ENCODE measurements around the gene SPPL3.

The SPPL3 gene

GRCh38 chr12:120879102-120879501 lies 25.1 kb downstream of the SPPL3 start:
- Mint-ChIP-seq H3K27ac (no peak overlapping the region), H3K36me3 (peaks cover 11 to 17% of the 10 kb centered on the region in 2 donors), H3K9me3 (no peaks in the 10 kb centered on the region), H3K4me1 (peaks cover 24 to 63% of the 10 kb centered on the region in 2 donors), H3K27me3 (no peaks in the 10 kb centered on the region), H3K4me3 (no peak overlapping the region)
- DNase-seq (no peak), ATAC-seq (replicated peaks) (no peak)

DNA sequence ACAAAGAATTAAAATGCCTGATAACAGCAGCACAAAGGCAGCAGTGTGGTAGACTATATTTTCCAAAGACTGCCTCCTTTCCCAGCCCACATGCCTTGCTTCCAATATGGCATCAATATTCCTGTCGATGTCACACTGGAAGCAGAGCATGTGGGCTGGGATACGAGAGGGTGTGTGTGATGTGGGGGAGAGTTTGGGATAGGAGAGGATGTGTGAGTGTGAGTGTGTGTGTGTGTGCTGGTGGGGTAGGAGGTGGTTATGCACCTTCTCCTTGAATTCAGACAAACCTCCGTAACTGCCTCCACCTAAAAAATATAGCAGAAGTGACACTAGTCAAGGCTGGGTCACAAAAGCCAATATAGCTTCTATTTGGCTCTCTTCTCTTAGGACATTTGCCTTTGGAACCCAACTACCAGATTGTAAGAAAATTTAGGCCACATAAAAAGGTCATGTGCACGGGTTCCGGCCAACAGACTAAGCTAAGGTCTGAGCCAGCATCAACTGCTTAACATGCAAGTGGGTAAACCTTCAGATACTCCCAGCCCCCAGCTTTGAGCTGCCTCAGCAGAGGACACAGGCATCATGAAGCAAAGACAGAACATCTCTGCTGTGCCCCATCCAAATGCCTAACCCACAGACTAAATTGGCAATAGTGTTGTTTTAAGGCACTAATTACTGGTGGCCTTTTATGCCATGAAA lies 29.5 kb downstream of the SPPL3 start:
- no peaks in the 10 kb centered on the region for H3K27me3 Mint-ChIP-seq
- H3K27ac Mint-ChIP-seq: no peak overlapping the region
- peaks cover 11 to 18% of the 10 kb centered on the region in 2 donors for H3K36me3 Mint-ChIP-seq
- no peak for ATAC-seq (replicated peaks)
- peaks cover 31 to 59% of the 10 kb centered on the region in 2 donors for H3K4me1 Mint-ChIP-seq
- no peak for DNase-seq
- no peak overlapping the region for H3K4me3 Mint-ChIP-seq
- no peaks in the 10 kb centered on the region for H3K9me3 Mint-ChIP-seq

GRCh38 chr12:120873226-120873625 lies 30.9 kb downstream of the SPPL3 start:
- no peak for DNase-seq
- Mint-ChIP-seq H3K36me3 (peaks cover 11 to 14% of the 10 kb centered on the region in 2 donors), H3K4me3 (no peak overlapping the region), H3K27me3 (no peaks in the 10 kb centered on the region), H3K27ac (no peak overlapping the region), H3K4me1 (peaks cover 26 to 53% of the 10 kb centered on the region in 2 donors), H3K9me3 (no peaks in the 10 kb centered on the region)
- ATAC-seq (replicated peaks): no peak

DNA sequence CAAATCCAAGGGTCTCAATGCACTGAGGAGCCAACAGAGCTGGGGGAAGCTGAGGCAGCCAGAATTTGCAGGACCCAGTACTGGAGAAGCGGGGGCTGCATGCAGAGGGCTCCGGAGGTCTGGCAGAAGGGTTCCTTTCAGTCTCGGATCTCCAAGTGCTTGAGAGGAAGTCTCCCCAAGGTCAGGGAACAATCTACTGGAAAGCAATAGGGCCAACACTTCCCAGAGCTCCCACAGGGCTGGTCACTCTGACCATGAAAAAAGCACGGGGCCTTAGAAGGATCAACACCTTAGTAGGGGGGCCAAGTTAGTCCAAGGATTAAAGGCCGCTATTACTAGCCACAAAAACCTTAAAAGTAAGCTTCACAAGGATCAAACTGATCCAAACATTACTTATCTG lies 31.7 kb downstream of the SPPL3 start:
- Mint-ChIP-seq H3K36me3 (peaks cover 12 to 13% of the 10 kb centered on the region in 2 donors), H3K27ac (no peak overlapping the region), H3K4me1 (peaks cover 26 to 53% of the 10 kb centered on the region in 2 donors), H3K4me3 (no peak overlapping the region), H3K9me3 (no peaks in the 10 kb centered on the region), H3K27me3 (no peaks in the 10 kb centered on the region)
- DNase-seq: no peak
- no peak for ATAC-seq (replicated peaks)

- ATAC-seq (replicated peaks) (no peak), DNase-seq (no peak)
- peaks cover 7 to 11% of the 10 kb centered on the region in 2 donors for H3K36me3 Mint-ChIP-seq
- no peak overlapping the region for H3K4me3 Mint-ChIP-seq
- H3K4me1 Mint-ChIP-seq: peaks cover 23 to 34% of the 10 kb centered on the region in 2 donors
- H3K9me3 Mint-ChIP-seq: no peaks in the 10 kb centered on the region
- no peaks in the 10 kb centered on the region for H3K27me3 Mint-ChIP-seq
- peak overlapping the region; percentile 47 for H3K27ac Mint-ChIP-seq
Observed at GRCh38 chr12:120870415-120870814, 33.7 kb downstream of the SPPL3 start.

DNA sequence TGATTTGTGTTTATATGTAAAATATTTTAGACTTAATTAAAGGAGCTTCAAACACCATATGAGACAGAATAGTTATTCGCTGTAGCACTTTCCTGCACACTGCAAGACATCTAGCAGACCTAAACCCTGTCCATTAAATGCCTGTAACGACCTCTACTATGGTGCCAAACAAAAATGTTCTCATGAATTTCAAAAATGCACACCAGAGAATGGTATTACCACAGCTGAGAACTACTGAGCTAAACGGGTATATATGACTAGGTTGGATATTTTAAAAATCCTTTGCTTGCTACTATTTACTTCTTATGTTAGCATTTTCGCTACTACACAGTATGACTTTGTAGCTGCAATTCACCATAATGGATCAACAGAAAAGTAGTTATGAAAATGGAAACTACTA lies 34.8 kb downstream of the SPPL3 start:
- ATAC-seq (replicated peaks) (no peak), DNase-seq (no peak)
- H3K4me3 Mint-ChIP-seq: no peak overlapping the region
- no peak overlapping the region for H3K27ac Mint-ChIP-seq
- H3K36me3 Mint-ChIP-seq: peaks cover 7 to 11% of the 10 kb centered on the region in 2 donors
- H3K9me3 Mint-ChIP-seq: no peaks in the 10 kb centered on the region
- peaks cover 23 to 37% of the 10 kb centered on the region in 2 donors for H3K4me1 Mint-ChIP-seq
- no peaks in the 10 kb centered on the region for H3K27me3 Mint-ChIP-seq

DNA sequence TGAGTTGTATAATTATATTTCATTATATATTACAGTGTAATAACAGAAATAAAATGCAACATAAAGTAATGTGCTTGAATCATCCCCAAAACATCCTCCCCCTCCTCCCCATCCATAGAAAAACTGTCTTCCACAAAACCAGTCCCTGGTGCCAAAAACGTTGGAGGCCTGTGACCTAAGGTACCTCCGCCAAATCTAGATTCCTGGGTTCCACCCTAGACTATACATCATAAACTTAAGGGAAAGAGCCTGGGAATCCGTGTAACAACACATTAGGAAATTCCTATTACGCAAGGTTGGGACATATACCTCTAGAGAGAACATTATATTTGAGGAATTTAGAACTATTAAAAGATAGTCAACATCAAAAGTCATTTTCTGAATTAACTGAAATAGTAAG lies 38.0 kb downstream of the SPPL3 start:
- no peak overlapping the region for H3K4me3 Mint-ChIP-seq
- no peak for DNase-seq

GRCh38 chr12:120865098-120865497 lies 39.1 kb downstream of the SPPL3 start:
- no peak for ATAC-seq (replicated peaks)
- peak overlapping the region; percentile 20 for H3K27ac Mint-ChIP-seq
- H3K4me1 Mint-ChIP-seq: peaks cover 9 to 38% of the 10 kb centered on the region in 2 donors
- no peaks in the 10 kb centered on the region for H3K9me3 Mint-ChIP-seq
- DNase-seq: no peak
- H3K36me3 Mint-ChIP-seq: peaks cover 0 to 10% of the 10 kb centered on the region in 2 donors
- no peaks in the 10 kb centered on the region for H3K27me3 Mint-ChIP-seq
- H3K4me3 Mint-ChIP-seq: no peak overlapping the region

More for the DNA sequence above, 38.0 kb downstream of the SPPL3 start:
- ATAC-seq (replicated peaks): no peak
- peaks cover 3 to 10% of the 10 kb centered on the region in 2 donors for H3K36me3 Mint-ChIP-seq
- no peaks in the 10 kb centered on the region for H3K9me3 Mint-ChIP-seq
- H3K27ac Mint-ChIP-seq: no peak overlapping the region
- peaks cover 11 to 33% of the 10 kb centered on the region in 2 donors for H3K4me1 Mint-ChIP-seq
- H3K27me3 Mint-ChIP-seq: no peaks in the 10 kb centered on the region

DNA sequence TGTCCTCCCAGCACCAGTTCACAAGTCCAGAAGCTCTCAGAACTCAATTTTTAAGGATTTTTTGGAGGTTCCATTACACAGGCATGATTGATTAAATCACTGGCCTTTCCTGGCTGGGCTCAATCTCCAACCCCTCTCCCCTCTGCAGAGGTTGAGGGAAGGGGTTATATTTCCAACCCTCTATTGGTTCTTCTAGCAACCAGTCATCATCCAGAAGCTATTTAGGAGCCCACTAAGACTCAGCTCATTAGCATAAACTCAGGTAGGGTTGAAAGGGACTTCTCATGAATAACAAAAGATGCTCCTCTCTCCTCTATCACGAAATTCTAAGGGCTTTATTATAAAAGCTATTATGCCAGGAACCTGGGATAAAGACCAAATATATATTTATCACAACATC lies 41.5 kb downstream of the SPPL3 start:
- peaks cover 0 to 3% of the 10 kb centered on the region in 2 donors for H3K9me3 Mint-ChIP-seq
- peaks cover 12 to 50% of the 10 kb centered on the region in 2 donors for H3K4me1 Mint-ChIP-seq
- H3K27me3 Mint-ChIP-seq: no peaks in the 10 kb centered on the region
- ATAC-seq (replicated peaks): no peak
- no peak overlapping the region for H3K4me3 Mint-ChIP-seq
- H3K36me3 Mint-ChIP-seq: peaks cover 6 to 8% of the 10 kb centered on the region in 2 donors
- no peak overlapping the region for H3K27ac Mint-ChIP-seq
- DNase-seq: no peak

GRCh38 chr12:120861074-120861795 lies 42.9 kb downstream of the SPPL3 start:
- ATAC-seq (replicated peaks) (no peak), DNase-seq (no peak)
- H3K36me3 Mint-ChIP-seq: peaks cover 2 to 11% of the 10 kb centered on the region in 2 donors
- no peak overlapping the region for H3K4me3 Mint-ChIP-seq
- peaks cover 24 to 64% of the 10 kb centered on the region in 2 donors for H3K4me1 Mint-ChIP-seq
- peaks cover 0 to 3% of the 10 kb centered on the region in 2 donors for H3K9me3 Mint-ChIP-seq
- no peaks in the 10 kb centered on the region for H3K27me3 Mint-ChIP-seq
- no peak overlapping the region for H3K27ac Mint-ChIP-seq

GRCh38 chr12:120858306-120859088 lies 45.7 kb downstream of the SPPL3 start:
- no peaks in the 10 kb centered on the region for H3K27me3 Mint-ChIP-seq
- DNase-seq (no peak), ATAC-seq (replicated peaks) (no peak)
- peaks cover 0 to 3% of the 10 kb centered on the region in 2 donors for H3K9me3 Mint-ChIP-seq
- H3K27ac Mint-ChIP-seq: peak overlapping the region; percentile 1
- H3K36me3 Mint-ChIP-seq: peaks cover 0 to 15% of the 10 kb centered on the region in 2 donors
- H3K4me1 Mint-ChIP-seq: peaks cover 30 to 70% of the 10 kb centered on the region in 2 donors
- peak overlapping the region; percentile 20 to 55 for H3K4me3 Mint-ChIP-seq

- peaks cover 31 to 64% of the 10 kb centered on the region in 2 donors for H3K4me1 Mint-ChIP-seq
- ATAC-seq (replicated peaks) (peak; percentile 19 to 46), DNase-seq (no peak)
Observed at GRCh38 chr12:120856980-120857379, 47.2 kb downstream of the SPPL3 start.

DNA sequence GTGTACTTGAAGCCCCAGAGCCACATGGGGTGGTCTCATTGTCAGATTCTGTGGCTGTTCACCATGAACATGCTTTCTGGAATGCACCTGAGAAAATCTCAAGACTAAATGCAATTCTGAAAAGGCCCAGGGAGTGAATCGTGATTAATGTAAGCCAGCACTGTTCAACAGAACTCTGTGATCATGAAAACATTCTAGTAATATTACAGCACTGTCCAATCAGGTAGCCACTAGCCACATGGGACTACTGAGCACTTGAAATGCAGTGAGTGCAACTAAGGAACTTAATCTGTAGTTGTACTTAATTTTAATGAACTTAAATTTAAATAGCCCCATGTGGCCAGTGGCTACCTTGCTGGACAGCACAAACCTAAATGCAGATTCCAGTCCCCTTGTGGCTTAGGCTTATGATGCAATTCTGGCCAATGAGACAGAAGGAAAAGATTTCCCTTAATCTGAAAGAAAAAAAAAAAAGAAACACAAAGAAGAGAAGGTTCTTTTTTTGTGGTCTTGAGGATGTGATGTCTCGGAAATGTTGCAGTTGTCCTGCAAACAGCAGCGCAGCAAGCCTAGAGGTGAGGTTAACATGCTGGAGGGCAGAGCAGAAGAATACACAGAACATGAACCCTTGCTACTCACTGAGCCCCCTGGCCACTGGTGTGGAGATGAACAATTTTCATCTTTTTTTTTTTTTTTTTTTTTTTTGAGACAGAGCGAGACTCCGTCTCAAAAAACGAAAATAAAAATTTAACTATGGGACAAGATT lies 48.2 kb downstream of the SPPL3 start:
- no peak overlapping the region for H3K4me3 Mint-ChIP-seq
- H3K27me3 Mint-ChIP-seq: no peaks in the 10 kb centered on the region
- H3K27ac Mint-ChIP-seq: no peak overlapping the region
- ATAC-seq (replicated peaks): no peak
- peaks cover 0 to 3% of the 10 kb centered on the region in 2 donors for H3K9me3 Mint-ChIP-seq
- peaks cover 36 to 69% of the 10 kb centered on the region in 2 donors for H3K4me1 Mint-ChIP-seq
- H3K36me3 Mint-ChIP-seq: peaks cover 0 to 15% of the 10 kb centered on the region in 2 donors
- no peak for DNase-seq

More at GRCh38 chr12:120856980-120857379, 47.2 kb downstream of the SPPL3 start:
- Mint-ChIP-seq H3K27me3 (no peaks in the 10 kb centered on the region), H3K4me3 (no peak overlapping the region), H3K36me3 (peaks cover 0 to 15% of the 10 kb centered on the region in 2 donors), H3K27ac (peak overlapping the region; percentile 62), H3K9me3 (peaks cover 0 to 3% of the 10 kb centered on the region in 2 donors)

Data from stimulated activated naive B cell treated with anti-CD40 and anti-IgM and Interleukin-4, amounts not matched to agents 10 μg/mL and 1 μg/mL and 100 μg/mL, for 72 hours (primary cell).